ENCODE data around the gene KANK3. TPM values are rescaled to one million over a fixed set of nuclear protein-coding genes. Genes with fewer than 3 reads are reported as not detected.
"Not testable (repeated sequence)": the region's sequence is repeated elsewhere in the genome, so short reads cannot be mapped to it uniquely, and the experiment has no call there.

KANK3 gene
- total RNA-seq, 4 donors from 2014 or later = 7.6 to 16.7 (median 11.4) TPM

GRCh38 chr19:8320564-8321066, 22.4 kb downstream of the KANK3 start:
- 0 to 2% methylated on average over 16 of the region's 16 CpGs for WGBS, 2 donors
- no peak for DNase-seq (ENCODE audit: low spot score in 2 of 2)
- no peak for TF ChIP-seq POLR2A (IDR thresholded peaks at IDR 0.05)
- no peak for TF ChIP-seq CTCF (IDR thresholded peaks at IDR 0.05)
- H3K4me3 ChIP-seq (ENCODE audit: low read depth, poor library complexity, severe bottlenecking) = peak overlapping the region; percentile 87
- intact Hi-C loops (cut with DNase I; ENCODE audit: low total_unique reads) = loop anchor here (10.0 kb wide), 1 partner anchor 56 kb away; no protein-coding TSS in a partner anchor

GRCh38 chr19:8319807-8320520, 23.1 kb downstream of the KANK3 start:
- intact Hi-C loops (cut with DNase I; ENCODE audit: low total_unique reads) = loop anchor here (10.0 kb wide), 1 partner anchor 55 kb away; no protein-coding TSS in a partner anchor
- WGBS, 2 donors = 83 to 86% methylated on average over 19 of the region's 19 CpGs
- no peak overlapping the region for H3K4me3 ChIP-seq (ENCODE audit: low read depth, poor library complexity, severe bottlenecking)
- TF ChIP-seq POLR2A (IDR thresholded peaks at IDR 0.05) = no peak
- no peak for DNase-seq (ENCODE audit: low spot score in 2 of 2)

- intact Hi-C loops (cut with DNase I; ENCODE audit: low total_unique reads); H3K4me3 ChIP-seq (ENCODE audit: low read depth, poor library complexity, severe bottlenecking); DNase-seq (ENCODE audit: low spot score in 2 of 2): not testable (repeated sequence)
- 70 to 83% methylated on average over 9 of the region's 9 CpGs for WGBS, 2 donors
Measured at GRCh38 chr19:8318835-8319234, 24.2 kb downstream of the KANK3 start.

- TF ChIP-seq POLR2A (IDR thresholded peaks at IDR 0.05) (no peak), CTCF (IDR thresholded peaks at IDR 0.05) (no peak)
- intact Hi-C loops (cut with DNase I; ENCODE audit: low total_unique reads) = no loop called here
- DNase-seq (ENCODE audit: low spot score in 2 of 2) = no peak
- H3K4me3 ChIP-seq (ENCODE audit: low read depth, poor library complexity, severe bottlenecking) = no peak overlapping the region
- 86 to 88% methylated on average over 14 of the region's 14 CpGs for WGBS, 2 donors
Measured at GRCh38 chr19:8316351-8317125, 26.5 kb downstream of the KANK3 start.

GRCh38 chr19:8314981-8315640, 28.0 kb downstream of the KANK3 start:
- WGBS, 2 donors = 87% methylated on average over 11 of the region's 11 CpGs
- intact Hi-C loops (cut with DNase I; ENCODE audit: low total_unique reads); H3K4me3 ChIP-seq (ENCODE audit: low read depth, poor library complexity, severe bottlenecking): not testable (repeated sequence)
- DNase-seq (ENCODE audit: low spot score in 2 of 2) = peak in 1 of 2 donors; percentile 13

- TF ChIP-seq CTCF (IDR thresholded peaks at IDR 0.05) (no peak), POLR2A (IDR thresholded peaks at IDR 0.05) (no peak)
- no peak overlapping the region for H3K4me3 ChIP-seq (ENCODE audit: low read depth, poor library complexity, severe bottlenecking)
- 40 to 43% methylated on average over 14 to 16 of the region's 16 CpGs for WGBS, 2 donors
- peak; percentile 41 to 91 for DNase-seq (ENCODE audit: low spot score in 2 of 2)
- intact Hi-C loops (cut with DNase I; ENCODE audit: low total_unique reads) = no loop called here
Measured at GRCh38 chr19:8311461-8312260, 31.4 kb downstream of the KANK3 start.
